H7 (cell line): Measurements from ENCODE around the gene KCNC1. TPM values are rescaled to one million over a fixed set of nuclear protein-coding genes. Genes with fewer than 3 reads are reported as not detected.
A peak's percentile ranks its signal among the peaks of the same experiment; 100 is the strongest.

Experiments
- DNase-seq: peaks from one replicate; pipeline ENCODE4 v3.0.0; 2012
- H3K27me3 ChIP-seq: 2 replicates; pipeline ENCODE4 v1.6.0; 2011; ENCODE audit warnings: mild to moderate bottlenecking, low read length; ENCODE audit not compliant: control insufficient read depth, insufficient read depth
- H3K36me3 ChIP-seq: replicated peaks from 2 replicates; pipeline ENCODE4 v1.5.1; 2011; ENCODE audit warnings: low read length; ENCODE audit not compliant: control insufficient read depth, insufficient read depth
- H3K4me3 ChIP-seq: 2 replicates; pipeline ENCODE4 v1.5.1; 2011; ENCODE audit warnings: low read depth, mild to moderate bottlenecking, control low read depth, low read length, moderate library complexity; ENCODE audit not compliant: insufficient read depth
- total RNA-seq: library from RNA; depleted of rRNA; stranded (reverse); fragments of >200 nt; shearing (Covaris generic); gene quantifications from 2 replicates; pipeline ENCODE4 v1.2.3, GENCODE V29; 2014

The KCNC1 gene
- total RNA-seq, 1 experiment from 2014 or later = not detected

- Histone ChIP-seq H3K36me3 (no peaks in the 10 kb centered on the region), H3K4me3 (no peak overlapping the region), H3K27me3 (no peaks in the 10 kb centered on the region)
- DNase-seq = peak; percentile 75
These were observed 30.9 kb downstream of the KCNC1 start for GRCh38 chr11:17765356-17766072.

- Histone ChIP-seq H3K4me3 (no peak overlapping the region), H3K36me3 (no peaks in the 10 kb centered on the region), H3K27me3 (no peaks in the 10 kb centered on the region)
- DNase-seq = no peak
These were observed 31.4 kb downstream of the KCNC1 start for GRCh38 chr11:17766073-17766359.

- Histone ChIP-seq H3K36me3 (no peaks in the 10 kb centered on the region), H3K27me3 (no peaks in the 10 kb centered on the region), H3K4me3 (no peak overlapping the region)
- peak; percentile 78 for DNase-seq
These were observed 32.0 kb downstream of the KCNC1 start for GRCh38 chr11:17766590-17766989.

- Histone ChIP-seq H3K27me3 (no peaks in the 10 kb centered on the region), H3K36me3 (no peaks in the 10 kb centered on the region)
- DNase-seq = no peak
These were observed 32.8 kb downstream of the KCNC1 start for GRCh38 chr11:17767301-17767885.

GRCh38 chr11:17767914-17768313, 33.3 kb downstream of the KCNC1 start:
- Histone ChIP-seq H3K36me3 (no peaks in the 10 kb centered on the region), H3K4me3 (no peak overlapping the region), H3K27me3 (no peaks in the 10 kb centered on the region)
- DNase-seq = no peak

More at GRCh38 chr11:17767301-17767885, 32.8 kb downstream of the KCNC1 start:
- no peak overlapping the region for H3K4me3 ChIP-seq

- Histone ChIP-seq H3K36me3 (no peaks in the 10 kb centered on the region), H3K4me3 (no peak overlapping the region), H3K27me3 (no peaks in the 10 kb centered on the region)
- no peak for DNase-seq
These were observed 34.0 kb downstream of the KCNC1 start for GRCh38 chr11:17768547-17768946.

- Histone ChIP-seq H3K36me3 (no peaks in the 10 kb centered on the region), H3K4me3 (no peak overlapping the region), H3K27me3 (no peaks in the 10 kb centered on the region)
- DNase-seq = no peak
These were observed 34.6 kb downstream of the KCNC1 start for GRCh38 chr11:17769218-17769617.

GRCh38 chr11:17770048-17770652, 35.6 kb downstream of the KCNC1 start:
- no peaks in the 10 kb centered on the region for H3K36me3 ChIP-seq
- H3K4me3 ChIP-seq = no peak overlapping the region
- peak; percentile 82 for DNase-seq
- no peaks in the 10 kb centered on the region for H3K27me3 ChIP-seq

GRCh38 chr11:17770917-17771316, 36.3 kb downstream of the KCNC1 start:
- no peaks in the 10 kb centered on the region for H3K36me3 ChIP-seq
- no peak overlapping the region for H3K4me3 ChIP-seq
- H3K27me3 ChIP-seq = no peaks in the 10 kb centered on the region
- no peak for DNase-seq

- no peaks in the 10 kb centered on the region for H3K27me3 ChIP-seq
- no peak for DNase-seq
- H3K4me3 ChIP-seq = no peak overlapping the region
- no peaks in the 10 kb centered on the region for H3K36me3 ChIP-seq
These were observed 36.8 kb downstream of the KCNC1 start for GRCh38 chr11:17771415-17771814.

GRCh38 chr11:17771841-17772401, 37.3 kb downstream of the KCNC1 start:
- no peaks in the 10 kb centered on the region for H3K36me3 ChIP-seq
- DNase-seq = no peak
- H3K4me3 ChIP-seq = no peak overlapping the region
- H3K27me3 ChIP-seq = no peaks in the 10 kb centered on the region

GRCh38 chr11:17772704-17773600, 38.4 kb downstream of the KCNC1 start:
- DNase-seq = no peak
- Histone ChIP-seq H3K4me3 (no peak overlapping the region), H3K27me3 (no peaks in the 10 kb centered on the region), H3K36me3 (no peaks in the 10 kb centered on the region)

- H3K36me3 ChIP-seq = no peaks in the 10 kb centered on the region
- no peak for DNase-seq
- no peak overlapping the region for H3K4me3 ChIP-seq
- H3K27me3 ChIP-seq = no peaks in the 10 kb centered on the region
These were observed 39.1 kb downstream of the KCNC1 start for GRCh38 chr11:17773674-17774073.

- Histone ChIP-seq H3K4me3 (no peak overlapping the region), H3K36me3 (no peaks in the 10 kb centered on the region), H3K27me3 (no peaks in the 10 kb centered on the region)
- no peak for DNase-seq
These were observed 39.9 kb downstream of the KCNC1 start for GRCh38 chr11:17774232-17775034.
